Measurements from ENCODE around the gene PPP1R12C.

PPP1R12C gene

DNA sequence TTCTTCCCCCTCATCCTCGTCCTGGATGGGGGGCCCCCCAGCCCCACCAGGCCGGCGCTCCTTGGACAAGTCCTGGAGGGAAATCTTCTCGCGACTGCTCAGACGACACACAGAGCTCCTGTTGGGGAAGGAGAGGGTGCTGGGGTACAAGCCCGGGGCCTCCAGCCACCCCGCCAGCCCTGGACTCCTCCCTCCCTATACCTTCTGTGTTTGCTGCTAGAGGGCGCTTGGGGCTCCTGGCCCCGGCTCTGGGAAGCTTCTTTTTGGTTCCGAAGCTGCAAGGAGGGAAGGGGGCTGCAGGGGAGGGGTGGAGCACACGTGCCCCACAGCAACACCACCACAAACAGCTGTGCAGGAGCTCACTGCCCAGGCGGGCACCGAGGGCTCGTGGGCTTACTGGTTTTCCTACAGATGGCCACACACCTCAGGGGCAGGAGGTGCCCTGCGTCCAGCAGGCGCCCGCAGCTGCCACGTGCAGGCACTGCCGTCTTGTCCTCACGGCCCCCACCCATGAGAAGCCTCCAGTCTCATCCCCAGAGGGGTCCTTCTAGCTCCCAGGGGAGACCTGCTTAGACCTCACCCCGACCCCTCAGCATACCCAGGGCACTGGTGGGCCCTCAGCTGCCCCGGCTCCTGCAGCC lies 21.3 kb downstream of the PPP1R12C start:
- Histone ChIP-seq H3K36me3 (ENCODE audit: insufficient read depth, insufficient read length, low read length) (peaks cover 38% of the 10 kb centered on the region), H3K4me1 (ENCODE audit: insufficient read depth, insufficient read length) (peaks cover 12% of the 10 kb centered on the region), H3K9ac (ENCODE audit: insufficient read length, low read depth) (peak overlapping the region; percentile 21), H3K9me3 (ENCODE audit: insufficient read depth, low read length) (no peaks in the 10 kb centered on the region), H3K4me3 (ENCODE audit: insufficient read length, low read depth) (no peak overlapping the region), H3K27me3 (ENCODE audit: insufficient read depth, insufficient read length) (no peaks in the 10 kb centered on the region)
- DNase-seq (ENCODE audit: low read depth, low spot score), result no peak
- TF ChIP-seq YY1 (IDR thresholded peaks at IDR 0.05; ENCODE audit: insufficient read depth, insufficient read length) (no peak), ZNF274 (IDR thresholded peaks at IDR 0.05; ENCODE audit: low read depth, low read length) (no peak), SUZ12 (IDR thresholded peaks at IDR 0.05; ENCODE audit: extremely low read depth, insufficient read depth, insufficient read length) (no peak)

DNA sequence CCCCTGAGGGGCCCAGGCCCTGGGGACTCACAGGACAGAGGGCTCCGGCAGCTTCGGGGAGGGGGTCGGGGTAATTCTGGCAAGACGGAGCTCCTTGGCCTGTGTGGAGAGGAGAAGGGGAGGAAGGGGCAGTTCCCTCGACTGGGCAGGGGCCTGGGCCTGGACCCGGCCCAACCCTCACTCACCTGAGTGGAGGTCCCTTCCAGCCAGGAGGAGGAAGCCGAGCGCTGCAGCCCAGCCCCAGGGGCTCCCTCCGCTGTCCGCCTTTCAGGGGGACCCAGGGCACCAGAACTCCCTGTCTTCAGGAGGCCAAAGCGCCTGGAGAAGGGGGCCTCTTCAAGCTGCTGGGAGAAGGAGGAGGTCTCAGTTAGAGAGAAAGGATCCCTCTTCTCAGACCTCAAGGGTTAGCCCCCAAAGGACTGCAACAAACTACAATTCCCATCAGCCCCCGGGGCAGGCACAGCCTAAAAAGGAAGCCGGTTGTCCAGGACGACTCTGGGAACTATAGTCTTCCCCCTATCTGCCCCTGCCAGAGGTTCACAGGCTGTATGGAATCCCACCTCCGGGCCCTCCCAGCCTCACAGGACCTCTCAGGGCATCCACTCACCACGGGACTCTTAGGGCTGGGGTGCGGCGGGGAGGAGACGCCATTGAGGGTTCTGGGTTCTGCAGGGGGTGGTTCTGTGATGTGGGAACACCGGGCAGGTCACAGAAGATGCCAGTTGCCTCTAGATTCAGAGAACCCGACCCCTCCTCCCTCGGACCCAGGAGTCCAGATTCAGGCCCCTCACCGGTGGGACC lies 22.0 kb downstream of the PPP1R12C start:
- Histone ChIP-seq H3K4me3 (ENCODE audit: insufficient read length, low read depth) (no peak overlapping the region), H3K4me1 (ENCODE audit: insufficient read depth, insufficient read length) (peaks cover 12% of the 10 kb centered on the region), H3K9me3 (ENCODE audit: insufficient read depth, low read length) (no peaks in the 10 kb centered on the region), H3K27me3 (ENCODE audit: insufficient read depth, insufficient read length) (no peaks in the 10 kb centered on the region), H3K36me3 (ENCODE audit: insufficient read depth, insufficient read length, low read length) (peaks cover 45% of the 10 kb centered on the region), H3K9ac (ENCODE audit: insufficient read length, low read depth) (peak overlapping the region; percentile 10)
- TF ChIP-seq ZNF274 (IDR thresholded peaks at IDR 0.05; ENCODE audit: low read depth, low read length) (no peak), YY1 (IDR thresholded peaks at IDR 0.05; ENCODE audit: insufficient read depth, insufficient read length) (no peak), SUZ12 (IDR thresholded peaks at IDR 0.05; ENCODE audit: extremely low read depth, insufficient read depth, insufficient read length) (no peak)
- no peak for DNase-seq (ENCODE audit: low read depth, low spot score)

DNA sequence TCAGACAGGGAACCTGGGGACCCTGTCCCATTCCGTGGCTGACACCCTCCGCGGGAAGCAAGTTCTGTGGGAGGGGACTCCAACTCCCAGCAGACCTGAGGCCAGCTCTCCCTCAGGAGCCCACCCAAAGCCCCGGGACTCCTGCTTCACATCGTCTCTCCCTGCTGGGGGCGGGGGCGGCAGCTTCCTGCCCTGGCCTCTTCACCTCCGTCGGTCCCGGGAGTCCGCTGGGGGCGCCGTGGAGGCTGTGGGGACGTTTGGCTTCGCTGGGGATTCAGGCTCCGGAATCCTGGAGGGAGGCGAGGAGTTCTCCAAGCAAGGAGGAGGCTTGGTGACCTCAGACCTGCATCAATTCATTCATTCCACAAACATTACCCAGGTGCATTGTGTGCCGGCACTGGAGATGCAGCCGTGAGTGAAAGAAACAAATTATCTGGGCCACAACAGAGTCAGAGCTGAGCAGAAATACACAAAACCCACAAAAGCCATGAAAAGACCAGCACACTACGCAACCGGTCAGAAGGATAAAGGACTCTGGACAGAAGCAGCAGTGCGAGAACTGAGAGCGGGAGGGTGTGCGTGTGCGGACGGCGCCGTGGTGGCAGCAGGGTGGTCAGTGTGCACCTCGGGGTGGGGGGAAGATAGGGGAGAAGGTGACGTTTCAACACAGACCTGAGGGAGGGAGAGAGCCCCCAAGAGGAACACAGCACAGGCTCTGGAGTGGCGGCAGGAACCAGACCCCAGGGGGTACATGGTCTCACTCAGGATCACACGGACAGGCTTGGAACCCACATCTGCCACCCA lies 22.8 kb downstream of the PPP1R12C start:
- H3K4me3 ChIP-seq (ENCODE audit: insufficient read length, low read depth), result no peak overlapping the region
- peaks cover 46% of the 10 kb centered on the region for H3K36me3 ChIP-seq (ENCODE audit: insufficient read depth, insufficient read length, low read length)
- H3K4me1 ChIP-seq (ENCODE audit: insufficient read depth, insufficient read length), result peaks cover 12% of the 10 kb centered on the region
- TF ChIP-seq SUZ12 (IDR thresholded peaks at IDR 0.05; ENCODE audit: extremely low read depth, insufficient read depth, insufficient read length), result no peak
- no peak for TF ChIP-seq YY1 (IDR thresholded peaks at IDR 0.05; ENCODE audit: insufficient read depth, insufficient read length)
- no peak for TF ChIP-seq ZNF274 (IDR thresholded peaks at IDR 0.05; ENCODE audit: low read depth, low read length)
- no peaks in the 10 kb centered on the region for H3K27me3 ChIP-seq (ENCODE audit: insufficient read depth, insufficient read length)
- DNase-seq (ENCODE audit: low read depth, low spot score), result no peak
- H3K9me3 ChIP-seq (ENCODE audit: insufficient read depth, low read length), result no peaks in the 10 kb centered on the region
- peak overlapping the region; percentile 10 for H3K9ac ChIP-seq (ENCODE audit: insufficient read length, low read depth)

DNA sequence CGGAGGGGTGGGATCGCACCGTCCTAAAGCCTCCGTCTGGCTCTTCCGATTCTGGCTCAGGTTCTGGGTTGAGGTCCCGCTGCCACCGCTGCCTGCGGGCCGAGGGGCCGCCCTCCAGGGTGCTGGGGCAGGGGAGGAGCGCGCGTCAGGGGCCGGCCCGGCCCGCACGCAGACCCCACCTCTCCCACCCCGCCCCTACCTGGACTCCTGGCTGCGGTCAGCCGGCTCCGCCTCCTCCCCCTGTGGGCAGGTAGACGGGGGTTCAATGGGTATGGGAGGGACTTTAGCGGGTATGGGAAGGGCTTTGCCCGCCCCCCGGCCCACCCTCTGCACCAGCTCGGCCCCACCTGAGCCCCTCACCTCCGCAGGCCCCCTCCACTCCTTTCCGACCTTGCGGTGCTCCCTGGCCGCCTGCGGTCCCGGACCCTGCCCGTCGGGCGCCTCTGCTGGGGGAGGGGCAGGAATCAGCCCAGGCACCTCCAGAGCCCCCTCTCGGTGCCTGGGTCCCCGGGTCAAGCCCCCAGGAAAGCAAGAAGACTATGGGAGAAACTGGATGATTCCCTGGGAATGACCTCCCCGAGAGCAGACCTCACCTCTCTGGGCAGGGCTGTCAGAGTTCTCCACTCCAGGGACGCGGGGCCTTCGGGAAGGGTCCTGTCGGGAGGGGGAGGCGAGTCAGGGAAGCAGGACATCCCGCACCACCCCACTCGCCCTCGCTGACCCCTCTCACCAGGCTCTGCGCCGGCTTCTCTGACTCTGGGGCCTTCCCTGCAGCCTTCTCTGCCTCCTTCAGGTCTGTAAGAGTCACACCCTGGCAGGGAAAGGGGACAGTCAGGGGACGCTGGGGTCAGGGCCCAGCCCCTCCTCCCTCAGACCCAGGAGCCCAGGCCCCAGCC lies 24.8 kb downstream of the PPP1R12C start:
- no peak for DNase-seq (ENCODE audit: low read depth, low spot score)
- peaks cover 41% of the 10 kb centered on the region for H3K36me3 ChIP-seq (ENCODE audit: insufficient read depth, insufficient read length, low read length)
- H3K4me1 ChIP-seq (ENCODE audit: insufficient read depth, insufficient read length), result peaks cover 19% of the 10 kb centered on the region
- no peaks in the 10 kb centered on the region for H3K27me3 ChIP-seq (ENCODE audit: insufficient read depth, insufficient read length)
- H3K9ac ChIP-seq (ENCODE audit: insufficient read length, low read depth), result no peak overlapping the region
- H3K4me3 ChIP-seq (ENCODE audit: insufficient read length, low read depth), result no peak overlapping the region
- H3K9me3 ChIP-seq (ENCODE audit: insufficient read depth, low read length), result no peaks in the 10 kb centered on the region
- TF ChIP-seq YY1 (IDR thresholded peaks at IDR 0.05; ENCODE audit: insufficient read depth, insufficient read length), result no peak
- TF ChIP-seq ZNF274 (IDR thresholded peaks at IDR 0.05; ENCODE audit: low read depth, low read length), result no peak
- TF ChIP-seq SUZ12 (IDR thresholded peaks at IDR 0.05; ENCODE audit: extremely low read depth, insufficient read depth, insufficient read length), result no peak

DNA sequence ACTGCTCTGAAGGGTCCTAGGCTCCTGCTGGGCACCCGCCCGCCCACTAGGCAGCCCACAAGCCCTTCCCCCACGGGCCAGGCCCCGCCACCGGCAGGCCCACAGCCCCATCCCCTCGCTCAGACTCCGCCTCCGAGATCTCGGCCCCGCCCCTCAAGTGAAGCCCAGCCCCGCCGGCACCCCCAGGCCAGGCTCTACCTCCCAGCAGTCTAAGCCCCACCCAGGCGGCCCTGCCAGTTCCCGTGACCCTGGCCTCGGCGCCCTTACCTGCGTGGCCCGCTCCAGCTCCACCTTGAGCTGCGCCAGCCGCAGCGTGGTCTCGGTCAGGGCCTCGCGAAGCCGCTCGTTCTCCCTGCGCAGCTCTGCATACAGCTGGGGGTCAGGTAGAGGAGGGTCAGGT lies 25.5 kb downstream of the PPP1R12C start:
- TF ChIP-seq SUZ12 (IDR thresholded peaks at IDR 0.05; ENCODE audit: extremely low read depth, insufficient read depth, insufficient read length), result no peak
- no peak for TF ChIP-seq ZNF274 (IDR thresholded peaks at IDR 0.05; ENCODE audit: low read depth, low read length)
- Histone ChIP-seq H3K36me3 (ENCODE audit: insufficient read depth, insufficient read length, low read length) (peaks cover 42% of the 10 kb centered on the region), H3K4me1 (ENCODE audit: insufficient read depth, insufficient read length) (peaks cover 23% of the 10 kb centered on the region), H3K9me3 (ENCODE audit: insufficient read depth, low read length) (no peaks in the 10 kb centered on the region), H3K4me3 (ENCODE audit: insufficient read length, low read depth) (no peak overlapping the region), H3K27me3 (ENCODE audit: insufficient read depth, insufficient read length) (no peaks in the 10 kb centered on the region), H3K9ac (ENCODE audit: insufficient read length, low read depth) (no peak overlapping the region)
- no peak for DNase-seq (ENCODE audit: low read depth, low spot score)

DNA sequence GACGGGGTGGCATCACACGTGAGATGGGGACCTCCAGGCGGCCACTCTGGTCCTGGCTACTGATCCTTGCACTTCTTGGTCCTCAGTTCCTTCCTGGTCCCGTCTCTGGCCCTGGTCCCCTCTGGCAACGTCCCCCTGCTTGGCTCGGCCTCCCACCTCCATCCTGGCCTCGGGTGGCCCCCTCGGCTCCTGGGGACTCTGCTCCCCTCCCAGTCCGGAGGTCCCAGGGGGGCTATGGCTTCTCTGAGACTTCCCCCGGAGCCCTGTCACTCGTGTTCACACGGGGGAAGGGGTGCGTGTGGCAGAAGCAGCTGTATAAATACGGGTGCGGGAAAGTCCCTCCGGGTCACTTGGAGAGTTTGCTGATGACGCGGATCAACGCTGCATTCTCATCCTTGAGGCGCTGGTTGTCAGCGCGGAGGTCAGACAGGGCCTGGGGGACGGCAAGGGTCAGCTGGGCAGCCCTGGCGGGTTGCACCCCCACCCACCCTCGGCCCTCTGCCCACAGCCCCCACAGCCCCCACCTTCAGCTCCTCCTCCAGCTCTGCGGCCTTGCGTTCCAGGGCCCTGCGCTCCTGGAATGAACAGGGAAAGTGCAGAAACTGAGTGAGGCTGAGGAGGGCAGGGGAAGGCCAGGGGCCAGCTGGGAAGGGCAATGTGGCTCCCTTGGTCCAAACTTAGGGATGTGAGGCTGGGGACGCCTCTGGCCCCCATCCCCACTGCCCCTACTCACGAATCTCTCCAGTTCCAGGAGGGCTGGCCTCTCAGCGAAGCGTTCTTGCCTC lies 26.1 kb downstream of the PPP1R12C start:
- Histone ChIP-seq H3K9me3 (ENCODE audit: insufficient read depth, low read length) (no peaks in the 10 kb centered on the region), H3K4me1 (ENCODE audit: insufficient read depth, insufficient read length) (peaks cover 23% of the 10 kb centered on the region), H3K36me3 (ENCODE audit: insufficient read depth, insufficient read length, low read length) (peaks cover 42% of the 10 kb centered on the region), H3K9ac (ENCODE audit: insufficient read length, low read depth) (no peak overlapping the region), H3K27me3 (ENCODE audit: insufficient read depth, insufficient read length) (no peaks in the 10 kb centered on the region), H3K4me3 (ENCODE audit: insufficient read length, low read depth) (no peak overlapping the region)
- no peak for TF ChIP-seq YY1 (IDR thresholded peaks at IDR 0.05; ENCODE audit: insufficient read depth, insufficient read length)
- no peak for TF ChIP-seq SUZ12 (IDR thresholded peaks at IDR 0.05; ENCODE audit: extremely low read depth, insufficient read depth, insufficient read length)
- TF ChIP-seq ZNF274 (IDR thresholded peaks at IDR 0.05; ENCODE audit: low read depth, low read length), result no peak
- no peak for DNase-seq (ENCODE audit: low read depth, low spot score)
